Kidney epithelial cell (primary cell): Measurements from ENCODE around the gene TSHZ2. TPM values are rescaled to one million over a fixed set of nuclear protein-coding genes. Genes with fewer than 3 reads are reported as not detected.

ENCODE experiments used
- DNase-seq: peaks from one replicate; pipeline ENCODE4 v3.0.0-alpha.2; 2010; ENCODE audit warnings: low read depth
- H3K27me3 ChIP-seq: 2 replicates; pipeline ENCODE4 v1.6.0; 2011; ENCODE audit warnings: low read length; ENCODE audit not compliant: control insufficient read depth, insufficient read depth
- H3K36me3 ChIP-seq: 2 replicates; pipeline ENCODE4 v1.5.1; 2011; ENCODE audit warnings: low read length; ENCODE audit not compliant: control insufficient read depth, insufficient read depth
- H3K4me3 ChIP-seq: 2 replicates; pipeline ENCODE4 v1.5.1; 2011; ENCODE audit warnings: low read depth, mild to moderate bottlenecking, control low read depth, low read length
- CTCF ChIP-seq: IDR thresholded peaks from 2 replicates; pipeline ENCODE4 v1.5.1; 2011; ENCODE audit warnings: mild to moderate bottlenecking, moderate library complexity, low read length, control low read depth, inconsistent platforms; ENCODE audit not compliant: insufficient read depth, poor library complexity, severe bottlenecking
- total RNA-seq: library from RNA; depleted of rRNA; stranded (reverse); fragments of >200 nt; gene quantifications from 2 replicates; pipeline ENCODE4 v1.2.3, GENCODE V29; 2015

The TSHZ2 gene
- total RNA-seq, 1 donor from 2014 or later: 1.0 TPM

GRCh38 chr20:53448875-53449274, 476.7 kb downstream of the TSHZ2 start:
- no peak overlapping the region for H3K4me3 ChIP-seq
- no peak for DNase-seq
- H3K36me3 ChIP-seq: no peaks in the 10 kb centered on the region
- no peak for TF ChIP-seq CTCF
- no peaks in the 10 kb centered on the region for H3K27me3 ChIP-seq

GRCh38 chr20:53453076-53453475, 480.9 kb downstream of the TSHZ2 start:
- no peak overlapping the region for H3K4me3 ChIP-seq
- no peak for DNase-seq
- no peak for TF ChIP-seq CTCF
- H3K36me3 ChIP-seq: no peaks in the 10 kb centered on the region
- no peaks in the 10 kb centered on the region for H3K27me3 ChIP-seq

- H3K36me3 ChIP-seq: no peaks in the 10 kb centered on the region
- DNase-seq: no peak
- no peak overlapping the region for H3K4me3 ChIP-seq
- TF ChIP-seq CTCF: no peak
- no peaks in the 10 kb centered on the region for H3K27me3 ChIP-seq
These were observed 482.6 kb downstream of the TSHZ2 start for GRCh38 chr20:53454675-53455276.

GRCh38 chr20:53463101-53463972, 491.2 kb downstream of the TSHZ2 start:
- H3K4me3 ChIP-seq: no peak overlapping the region
- DNase-seq: no peak
- H3K27me3 ChIP-seq: no peaks in the 10 kb centered on the region
- TF ChIP-seq CTCF: no peak
- no peaks in the 10 kb centered on the region for H3K36me3 ChIP-seq

GRCh38 chr20:53466279-53466678, 494.1 kb downstream of the TSHZ2 start:
- Histone ChIP-seq H3K4me3 (no peak overlapping the region), H3K36me3 (no peaks in the 10 kb centered on the region), H3K27me3 (no peaks in the 10 kb centered on the region)
- DNase-seq: no peak
- no peak for TF ChIP-seq CTCF
